MG63 (cell line): ENCODE results near the gene GPR107. TPM values are rescaled to one million over a fixed set of nuclear protein-coding genes. Genes with fewer than 3 reads are reported as not detected.
A peak's percentile ranks its signal among the peaks of the same experiment; 100 is the strongest.

Experiments used
- DNase-seq: peaks from one replicate; pipeline ENCODE4 v3.0.0-alpha.2; 2020
- H3K27me3 ChIP-seq: fragments of 250-450 bp; sonication (Bioruptor Pico); 2 replicates; pipeline ENCODE4 v1.5.1; 2020; ENCODE audit warnings: mild to moderate bottlenecking, moderate library complexity
- H3K36me3 ChIP-seq: fragments of 250-450 bp; sonication (Bioruptor Pico); 2 replicates; pipeline ENCODE4 v1.5.1; 2020; ENCODE audit warnings: mild to moderate bottlenecking, moderate library complexity
- H3K4me3 ChIP-seq: fragments of 250-450 bp; sonication (Bioruptor Pico); 2 replicates; pipeline ENCODE4 v1.5.1; 2020; ENCODE audit warnings: mild to moderate bottlenecking, moderate library complexity
- H3K9me3 ChIP-seq: fragments of 250-450 bp; sonication (Bioruptor Pico); 2 replicates; pipeline ENCODE4 v1.5.1; 2020; ENCODE audit warnings: mild to moderate bottlenecking, moderate library complexity
- total RNA-seq: library from RNA; depleted of rRNA; stranded (reverse); fragments of >200 nt; shearing (Covaris generic); gene quantifications from 2 replicates; pipeline ENCODE4 v1.2.3, GENCODE V29; 2014; ENCODE audit warnings: low replicate concordance; rRNA removed

GPR107 gene
- total RNA-seq, 1 experiment from 2014 or later, result 10.9 TPM

DNA sequence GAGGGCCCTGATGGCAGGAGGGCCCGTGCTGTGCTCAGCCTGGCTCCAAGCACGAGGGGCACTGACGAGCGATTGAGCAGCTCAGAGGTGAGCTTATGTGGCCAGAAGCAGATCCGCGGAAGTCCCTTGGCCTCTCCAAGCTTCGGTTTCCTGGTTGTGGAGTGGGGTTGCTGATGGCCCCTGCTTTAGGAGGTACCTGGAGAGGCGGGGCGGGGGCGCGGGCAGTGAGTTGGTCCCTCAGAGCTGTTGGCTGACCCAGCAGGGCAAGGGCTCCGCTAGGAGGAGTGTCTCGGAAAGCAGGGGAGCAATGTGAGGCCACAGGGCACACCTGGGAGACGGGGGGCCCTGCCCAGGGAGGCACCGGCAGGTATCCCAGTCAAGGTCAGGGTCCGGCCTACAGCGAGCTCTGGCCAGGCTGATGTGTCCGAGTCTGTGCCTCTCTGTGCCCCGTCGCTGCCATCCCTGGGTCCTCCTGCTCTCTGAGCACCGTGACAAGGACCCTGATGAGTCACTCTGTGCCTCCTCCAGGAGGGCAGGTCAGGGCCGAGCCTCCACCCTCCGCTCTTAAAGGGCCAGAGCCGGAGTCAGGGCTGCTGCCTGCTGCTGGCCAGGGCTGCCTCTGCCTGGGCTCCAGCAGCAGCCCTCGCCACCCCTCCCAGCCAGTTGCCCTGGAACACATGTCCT lies 133.3 kb downstream of the GPR107 start:
- H3K27me3 ChIP-seq, result no peaks in the 10 kb centered on the region
- no peaks in the 10 kb centered on the region; the same call in 1 of the 2 replicates for H3K36me3 ChIP-seq
- DNase-seq, result peak; percentile 68
- H3K9me3 ChIP-seq, result no peaks in the 10 kb centered on the region
- no peak overlapping the region for H3K4me3 ChIP-seq

DNA sequence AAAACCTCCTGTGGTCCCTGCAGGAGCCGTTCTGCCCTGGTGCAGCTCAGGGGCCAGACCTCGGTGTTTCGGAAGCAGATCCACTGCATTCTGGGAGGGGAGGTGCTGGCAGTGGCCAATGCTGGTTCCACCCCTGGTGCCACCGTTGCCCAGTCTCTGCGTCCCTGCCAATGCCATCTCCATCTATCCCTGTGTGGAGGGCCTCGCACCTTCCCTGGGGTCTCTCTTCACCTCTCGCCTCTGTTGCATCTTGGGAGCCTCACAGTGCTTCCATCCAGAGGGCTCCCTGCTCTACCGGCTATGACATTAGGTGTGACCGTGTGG lies 133.8 kb downstream of the GPR107 start:
- no peaks in the 10 kb centered on the region; the same call in 1 of the 2 replicates for H3K36me3 ChIP-seq
- H3K4me3 ChIP-seq, result no peak overlapping the region
- no peaks in the 10 kb centered on the region for H3K9me3 ChIP-seq
- H3K27me3 ChIP-seq, result no peaks in the 10 kb centered on the region
- DNase-seq, result no peak

DNA sequence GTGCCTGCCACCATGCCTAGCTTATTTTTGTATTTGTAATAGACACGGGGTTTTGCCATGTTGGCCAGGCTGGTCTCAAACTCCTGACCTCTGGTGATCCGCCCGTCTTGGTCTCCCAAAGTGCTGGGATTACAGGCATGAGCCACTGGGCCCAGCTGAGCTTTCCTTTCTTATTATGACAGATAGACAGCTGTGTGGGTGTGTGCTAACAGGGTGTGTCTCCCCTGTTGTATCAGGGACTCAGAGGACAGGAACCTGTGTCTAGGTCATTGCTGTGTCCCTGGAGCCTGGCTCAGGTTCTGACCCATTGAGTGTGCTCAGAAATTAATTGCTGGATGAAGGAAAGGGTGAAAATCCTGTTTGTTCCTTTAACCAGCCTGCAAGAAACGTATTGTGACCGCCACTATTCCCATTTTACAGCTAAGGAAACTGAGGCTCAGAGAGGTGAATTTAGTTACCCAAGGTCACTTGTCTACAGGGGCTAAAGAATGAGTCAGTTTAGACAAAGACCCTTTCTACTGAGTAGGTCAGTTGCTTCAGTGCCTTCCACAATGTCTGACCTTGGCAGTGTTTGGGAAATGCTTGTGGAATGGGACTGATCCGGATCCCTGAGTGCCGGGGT lies 135.3 kb downstream of the GPR107 start:
- no peak overlapping the region for H3K4me3 ChIP-seq
- no peaks in the 10 kb centered on the region; the same call in 1 of the 2 replicates for H3K36me3 ChIP-seq

More for the DNA sequence above, 135.3 kb downstream of the GPR107 start:
- Histone ChIP-seq H3K27me3 (no peaks in the 10 kb centered on the region), H3K9me3 (no peaks in the 10 kb centered on the region)
- DNase-seq, result no peak

Other genes starting within 250 kb of the GPR107 start
- gene TOR1A, start 229.8 kb upstream of the GPR107 start, total RNA-seq, result 30.1 and 32.1 TPM in 2 replicates
- gene C9orf78, start 218.6 kb upstream of the GPR107 start, total RNA-seq, result 48.7 and 116 TPM in 2 replicates
- gene USP20, start 218.4 kb upstream of the GPR107 start, total RNA-seq, result 6.2 and 10.2 TPM in 2 replicates
- gene FNBP1, start 10.7 kb upstream of the GPR107 start, total RNA-seq, result 18.9 and 28.1 TPM in 2 replicates
- gene NCS1, start 118.5 kb downstream of the GPR107 start, total RNA-seq, result 16.6 and 34.4 TPM in 2 replicates
- 0.20 TPM in 1 of 2 replicates, not detected in the other for gene HMCN2, start 211.9 kb downstream of the GPR107 start, total RNA-seq